ENCODE data around the gene HMCES. TPM values are rescaled to one million over a fixed set of nuclear protein-coding genes. Genes with fewer than 3 reads are reported as not detected.
"Not testable (repeated sequence)": the region's sequence is repeated elsewhere in the genome, so short reads cannot be mapped to it uniquely, and the experiment has no call there.

HMCES gene
- 82.1 TPM for polyA plus RNA-seq (2012; ENCODE audit: insufficient read depth, insufficient read length)

DNA sequence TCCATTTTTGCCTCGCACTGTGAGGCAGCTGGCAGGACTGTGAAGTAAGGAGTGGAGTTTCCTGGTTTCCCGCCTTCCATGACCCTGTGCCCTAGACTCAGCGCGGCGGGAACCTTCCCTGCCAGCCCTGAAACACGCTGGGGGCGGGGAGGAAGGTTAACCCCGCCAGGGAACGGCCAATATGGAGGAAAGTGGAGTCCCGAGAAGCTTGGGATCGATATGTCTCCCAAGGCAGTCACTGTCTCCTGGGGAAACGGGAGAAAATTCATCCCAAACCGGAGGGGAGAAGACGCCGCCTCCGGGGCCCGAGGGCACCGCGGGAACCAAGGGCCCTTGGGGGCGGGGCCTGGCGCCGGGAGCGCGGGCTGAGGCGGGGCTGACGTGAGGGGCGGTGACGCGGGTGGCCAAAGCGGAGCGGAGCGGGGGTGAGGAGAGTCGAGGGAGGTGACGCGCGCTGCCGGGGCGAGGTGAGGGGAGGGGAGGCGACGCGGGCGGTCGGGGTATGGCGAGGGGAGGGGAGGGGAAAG is at the start of gene HMCES:
HMCES (plus strand) TSS at position 432 of the 527 bp plus-strand sequence. CDS start 863 bp downstream, outside the sequence.
- H3K4me3 ChIP-seq (ENCODE audit: low read length): peak within 1 kb of the TSS; percentile 83
- DNase-seq (ENCODE audit: low read depth, low spot score): peak; percentile 79

GRCh38 chr3:129228891-129229585 is 49.6 kb upstream of the HMCES start:
- no peak overlapping the region for H3K4me3 ChIP-seq (ENCODE audit: low read length)

DNA sequence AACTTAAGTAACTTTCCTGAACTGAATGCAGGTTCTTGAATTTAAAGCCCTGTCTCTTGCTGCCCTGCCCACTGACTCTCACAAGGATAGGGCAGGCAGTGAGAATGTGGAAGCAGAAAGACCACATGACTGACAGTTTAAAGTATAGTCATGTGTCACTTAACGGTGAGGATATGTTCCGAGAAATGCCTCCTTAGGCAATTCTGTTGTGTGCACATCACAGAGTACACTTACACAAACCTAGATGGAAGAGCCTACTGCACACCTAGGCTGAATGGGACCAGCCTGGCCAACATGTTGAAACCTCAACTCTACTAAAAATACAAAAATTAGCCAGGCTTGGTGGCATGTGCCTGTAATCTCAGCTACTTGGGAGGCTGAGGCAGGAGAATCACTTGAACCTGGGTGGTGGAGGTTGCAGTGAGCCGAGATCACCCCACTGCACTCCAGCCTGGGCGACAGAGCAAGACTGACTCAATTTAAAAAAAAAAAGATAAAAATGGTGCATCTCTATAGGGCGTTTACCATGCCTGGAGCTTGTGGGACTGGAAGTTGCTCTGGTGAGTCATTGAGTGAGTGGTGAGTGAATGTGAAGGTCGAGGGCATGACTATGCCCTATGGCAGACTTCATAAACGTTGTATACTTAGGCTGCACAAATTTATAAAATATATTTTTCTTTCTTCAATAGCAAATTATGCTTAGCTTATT is 48.2 kb upstream of the HMCES start:
- no peak for DNase-seq (ENCODE audit: low read depth, low spot score)
- no peak overlapping the region for H3K4me3 ChIP-seq (ENCODE audit: low read length)

More at GRCh38 chr3:129228891-129229585, 49.6 kb upstream of the HMCES start:
- DNase-seq (ENCODE audit: low read depth, low spot score): no peak

GRCh38 chr3:129231331-129232119 is 47.1 kb upstream of the HMCES start:
- H3K4me3 ChIP-seq (ENCODE audit: low read length): no peak overlapping the region
- DNase-seq (ENCODE audit: low read depth, low spot score): no peak

- no peak for DNase-seq (ENCODE audit: low read depth, low spot score)
- H3K4me3 ChIP-seq (ENCODE audit: low read length): no peak overlapping the region
Observed at GRCh38 chr3:129233538-129233937, 45.1 kb upstream of the HMCES start.

GRCh38 chr3:129234441-129234840 is 44.2 kb upstream of the HMCES start:
- no peak overlapping the region for H3K4me3 ChIP-seq (ENCODE audit: low read length)
- DNase-seq (ENCODE audit: low read depth, low spot score): no peak

GRCh38 chr3:129235344-129235917 is 43.2 kb upstream of the HMCES start:
- H3K4me3 ChIP-seq (ENCODE audit: low read length): no peak overlapping the region
- DNase-seq (ENCODE audit: low read depth, low spot score): no peak

DNA sequence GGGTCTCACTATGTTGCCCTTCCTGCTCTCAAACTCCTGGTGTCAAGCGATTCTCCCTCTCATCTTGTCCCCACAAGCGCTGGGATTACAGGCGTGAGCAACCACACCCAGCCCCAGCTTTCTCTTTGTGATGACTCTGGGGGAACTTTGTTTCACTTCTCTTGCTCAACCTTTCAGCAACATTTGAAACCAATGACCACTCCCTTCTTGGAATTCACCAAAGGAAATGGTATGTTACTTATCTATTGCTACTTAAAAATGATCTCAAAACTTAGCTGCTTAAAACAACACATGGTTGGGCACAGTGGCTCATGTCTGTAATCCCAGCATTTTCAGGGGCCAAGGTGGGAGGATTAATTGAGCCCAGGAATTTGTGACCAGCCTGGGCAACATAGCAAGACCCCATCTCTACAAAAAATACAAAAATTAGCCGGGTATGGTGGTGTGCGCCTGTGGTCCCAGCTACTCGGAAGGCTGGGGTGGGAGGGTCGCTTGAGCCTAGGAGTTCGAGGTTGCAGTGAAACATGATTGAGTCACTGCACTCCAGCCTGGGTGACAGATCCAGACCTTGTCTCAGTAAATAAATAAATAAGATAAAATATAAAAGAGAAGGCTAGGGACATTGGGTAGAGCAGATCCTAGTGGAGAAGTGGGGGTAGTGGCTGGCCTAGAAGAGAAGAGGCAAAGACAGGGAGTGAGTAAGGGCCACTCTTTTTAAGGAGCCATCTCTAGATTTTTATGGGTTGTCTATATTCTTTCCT is 39.5 kb upstream of the HMCES start:
- no peak for DNase-seq (ENCODE audit: low read depth, low spot score)

GRCh38 chr3:129239991-129240390 is 38.7 kb upstream of the HMCES start:
- DNase-seq (ENCODE audit: low read depth, low spot score): no peak
- H3K4me3 ChIP-seq (ENCODE audit: low read length): no peak overlapping the region

More for the DNA sequence above, 39.5 kb upstream of the HMCES start:
- no peak overlapping the region for H3K4me3 ChIP-seq (ENCODE audit: low read length)

- DNase-seq (ENCODE audit: low read depth, low spot score): no peak
- no peak overlapping the region for H3K4me3 ChIP-seq (ENCODE audit: low read length)
Observed at GRCh38 chr3:129240436-129240835, 38.2 kb upstream of the HMCES start.

- no peak for DNase-seq (ENCODE audit: low read depth, low spot score)
- H3K4me3 ChIP-seq (ENCODE audit: low read length): no peak overlapping the region
Observed at GRCh38 chr3:129245141-129245540, 33.5 kb upstream of the HMCES start.

- peak; percentile 78 for DNase-seq (ENCODE audit: low read depth, low spot score)
- not testable (repeated sequence) for H3K4me3 ChIP-seq (ENCODE audit: low read length)
Observed at GRCh38 chr3:129245641-129246306, 32.9 kb upstream of the HMCES start.

- DNase-seq (ENCODE audit: low read depth, low spot score): no peak
- no peak overlapping the region for H3K4me3 ChIP-seq (ENCODE audit: low read length)
Observed at GRCh38 chr3:129246636-129247035, 32.0 kb upstream of the HMCES start.

DNA sequence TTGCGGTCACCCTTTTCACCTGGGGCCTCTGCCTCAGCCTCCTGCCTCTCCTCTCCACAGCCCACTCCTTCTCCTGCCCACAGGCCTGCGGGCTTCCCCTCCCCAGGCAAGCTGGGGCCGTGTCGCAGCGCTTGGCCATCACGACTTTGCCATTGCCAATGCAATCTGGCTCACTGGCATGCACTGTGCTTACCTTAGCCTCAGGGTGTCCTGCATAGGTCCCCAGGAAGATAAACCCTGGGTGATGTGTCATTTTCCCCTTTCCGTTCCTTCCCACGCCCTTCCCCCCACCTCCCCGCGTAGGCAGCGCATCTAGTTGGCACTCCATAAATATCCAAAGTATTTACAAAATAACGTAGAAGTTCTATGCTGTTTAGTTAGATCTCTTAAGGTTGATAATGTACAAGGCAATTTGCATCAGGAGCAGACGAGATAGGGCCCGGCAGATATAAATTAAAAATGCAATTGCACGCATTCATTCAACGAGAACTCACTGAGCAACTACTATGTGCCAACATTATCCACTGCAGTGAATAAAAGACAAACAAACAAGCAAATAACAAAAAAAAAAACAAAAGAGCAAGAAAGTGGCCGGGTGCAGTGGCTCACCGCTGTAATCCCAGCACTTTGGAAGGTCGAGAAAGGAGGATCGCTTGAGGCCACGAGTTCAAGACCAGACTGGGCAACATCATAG is 30.2 kb upstream of the HMCES start:
- H3K4me3 ChIP-seq (ENCODE audit: low read length): peak overlapping the region; percentile 95
- no peak for DNase-seq (ENCODE audit: low read depth, low spot score)

DNA sequence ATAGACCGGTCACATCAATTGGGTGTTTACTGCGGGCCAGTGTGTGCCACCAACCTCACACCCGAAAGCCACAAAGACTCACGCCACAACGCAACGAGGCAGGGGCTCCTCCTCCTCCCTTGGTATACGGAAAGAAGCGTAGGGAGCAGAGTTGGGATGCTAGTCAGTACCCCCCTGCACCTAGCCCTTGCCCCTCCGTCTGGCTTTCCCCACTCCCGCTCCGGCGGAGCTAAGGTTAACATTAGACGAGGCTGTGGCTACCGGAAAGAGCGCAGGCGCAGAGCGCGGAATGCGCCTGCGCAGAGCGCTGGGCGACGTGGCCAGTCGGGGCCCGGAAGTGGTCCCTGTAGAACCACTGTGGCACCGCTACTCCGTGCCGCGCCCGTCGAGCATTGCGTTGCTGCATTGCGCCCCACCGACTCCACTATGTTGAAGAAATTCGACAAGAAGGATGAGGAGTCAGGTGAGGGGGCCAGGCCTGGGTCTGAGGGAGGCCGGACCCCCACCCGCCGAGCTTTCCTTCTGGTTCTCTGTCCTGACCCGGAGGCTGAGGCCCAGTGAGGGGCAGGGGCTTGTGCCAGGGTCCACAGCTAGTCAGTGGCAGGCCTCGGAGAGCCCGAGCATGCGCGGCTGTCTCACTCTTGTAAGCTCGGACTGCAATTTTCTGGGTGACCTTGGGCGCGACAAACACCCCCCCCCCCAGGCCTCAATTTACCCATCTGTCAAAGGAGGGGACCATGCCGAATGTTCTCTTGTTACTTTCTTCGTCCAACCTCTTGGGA is 29.2 kb upstream of the HMCES start, which contains the start of gene COPG1:
COPG1 (plus strand) TSS at position 323 of the 782 bp plus-strand sequence; CDS start at position 427, 104 bp downstream.
- DNase-seq (ENCODE audit: low read depth, low spot score): peak; percentile 81

DNA sequence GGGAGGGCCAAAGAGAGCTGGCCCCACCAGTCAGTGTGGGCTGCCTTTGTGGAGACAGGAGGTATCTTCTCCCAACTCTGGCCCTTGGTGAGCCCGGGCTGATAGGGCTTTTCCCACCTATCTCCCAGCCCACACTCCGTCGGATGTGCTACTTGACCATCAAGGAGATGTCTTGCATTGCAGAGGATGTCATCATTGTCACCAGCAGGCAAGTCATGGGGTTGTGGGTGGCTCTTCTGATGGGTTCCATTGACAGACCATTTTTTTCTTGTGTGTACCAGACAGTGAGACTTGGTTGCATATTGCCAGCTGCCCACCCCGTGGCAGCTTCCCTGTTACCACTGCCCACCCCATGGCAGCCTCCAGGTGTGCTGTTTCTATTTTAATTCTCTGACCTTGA is 25.9 kb upstream of the HMCES start:
- no peak overlapping the region for H3K4me3 ChIP-seq (ENCODE audit: low read length)
- no peak for DNase-seq (ENCODE audit: low read depth, low spot score)

More for the DNA sequence above, 29.2 kb upstream of the HMCES start, which contains the start of gene COPG1:
- H3K4me3 ChIP-seq (ENCODE audit: low read length): peak within 1 kb of the TSS; percentile 95

Data from Jurkat, Clone E6-1 (cell line).